Trophoblast cell (in vitro differentiated cells and primary cell): ENCODE measurements around the gene TMEM30A.

Experiments
- DNase-seq, 2 donors: peaks; one replicate each; pipeline ENCODE4 v3.0.0-alpha.2; 2016
- H2AFZ ChIP-seq: 2 replicates; pipeline ENCODE4 v1.6.1; 2013; ENCODE audit warnings: low read length, moderate library complexity, mild to moderate bottlenecking; ENCODE audit not compliant: insufficient read depth, poor library complexity
- H2AK5ac ChIP-seq: 2 replicates; pipeline ENCODE4 v1.6.1; 2013; ENCODE audit warnings: mild to moderate bottlenecking, low read length
- H2BK120ac ChIP-seq: 2 replicates; pipeline ENCODE4 v1.6.1; 2013; ENCODE audit warnings: low read length, mild to moderate bottlenecking, moderate library complexity; ENCODE audit not compliant: insufficient read depth, poor library complexity
- H2BK12ac ChIP-seq: 2 replicates; pipeline ENCODE4 v1.6.1; 2013; ENCODE audit warnings: mild to moderate bottlenecking, low read length, moderate library complexity
- H2BK5ac ChIP-seq: 2 replicates; pipeline ENCODE4 v1.6.1; 2013; ENCODE audit warnings: low read length, low read depth, moderate library complexity, mild to moderate bottlenecking; ENCODE audit not compliant: poor library complexity
- H3K14ac ChIP-seq: 2 replicates; pipeline ENCODE4 v1.6.1; 2013; ENCODE audit warnings: mild to moderate bottlenecking, low read length
- H3K18ac ChIP-seq: 2 replicates; pipeline ENCODE4 v1.6.1; 2013; ENCODE audit warnings: mild to moderate bottlenecking, low read length
- H3K23ac ChIP-seq: 2 replicates; pipeline ENCODE4 v1.6.1; 2013; ENCODE audit warnings: low read length
- H3K27ac ChIP-seq: 2 replicates; pipeline ENCODE4 v1.5.1; 2013; ENCODE audit warnings: low read depth, mild to moderate bottlenecking, inconsistent platforms, low read length, moderate library complexity
- H3K27me3 ChIP-seq: 2 replicates; pipeline ENCODE4 v1.6.1; 2013; ENCODE audit warnings: inconsistent platforms, mild to moderate bottlenecking, low read length, moderate library complexity; ENCODE audit not compliant: insufficient read depth
- H3K36me3 ChIP-seq, 2 experiments: 1 replicate in 1 of 2; 2 replicates in 1 of 2; pipeline ENCODE4 v1.6.1; 2013; ENCODE audit warnings: low read length in 2 of 2, mild to moderate bottlenecking in 2 of 2, moderate library complexity in 1 of 2; ENCODE audit not compliant: insufficient read depth in 2 of 2, control insufficient read depth in 1 of 2
- H3K4ac ChIP-seq: 2 replicates; pipeline ENCODE4 v1.6.1; 2013; ENCODE audit warnings: low read depth, mild to moderate bottlenecking, low read length, moderate library complexity
- H3K4me1 ChIP-seq, 2 experiments: 1 replicate in 1 of 2; 2 replicates in 1 of 2; pipeline ENCODE4 v1.6.1; 2013; ENCODE audit warnings: low read length in 2 of 2, mild to moderate bottlenecking in 2 of 2, moderate library complexity in 1 of 2; ENCODE audit not compliant: insufficient read depth in 2 of 2, control insufficient read depth in 1 of 2
- H3K4me2 ChIP-seq: 2 replicates; pipeline ENCODE4 v1.6.1; 2013; ENCODE audit warnings: inconsistent platforms, mild to moderate bottlenecking, low read length, moderate library complexity
- H3K4me3 ChIP-seq: 2 replicates; pipeline ENCODE4 v1.5.1; 2013; ENCODE audit warnings: mild to moderate bottlenecking, low read depth, low read length, inconsistent platforms
- H3K79me1 ChIP-seq: one replicate; pipeline ENCODE4 v1.6.1; 2013; ENCODE audit warnings: low read length
- H3K79me2 ChIP-seq: 2 replicates; pipeline ENCODE4 v1.6.1; 2013; ENCODE audit warnings: low read length, mild to moderate bottlenecking; ENCODE audit not compliant: control insufficient read depth, insufficient read depth, poor library complexity
- H3K9ac ChIP-seq: 2 replicates; pipeline ENCODE4 v1.6.1; 2013; ENCODE audit warnings: mild to moderate bottlenecking, low read length
- H3K9me3 ChIP-seq: 2 replicates; pipeline ENCODE4 v1.6.1; 2013; ENCODE audit warnings: low read depth, mild to moderate bottlenecking, control low read depth, inconsistent platforms, low read length; ENCODE audit not compliant: insufficient read depth
- H4K12ac ChIP-seq: 2 replicates; pipeline ENCODE4 v1.6.1; 2013; ENCODE audit warnings: low read depth, mild to moderate bottlenecking, low read length, moderate library complexity
- H4K8ac ChIP-seq: 2 replicates; pipeline ENCODE4 v1.6.1; 2013; ENCODE audit warnings: low read depth, mild to moderate bottlenecking, low read length, moderate library complexity
- H4K91ac ChIP-seq: one replicate; pipeline ENCODE4 v1.6.1; 2013; ENCODE audit warnings: low read depth, mild to moderate bottlenecking, low read length, moderate library complexity
- WGBS: extraction: QIAGEN DNeasy Blood & Tissue Kit; methylation state at CpG from one replicate; pipeline ENCODE4 v1.1.7; 2013; ENCODE audit warnings: missing lambda C conversion rate; ENCODE audit not compliant: insufficient read length, insufficient coverage; ENCODE audit errors: extremely low coverage; 5-methylcytosine and 5-hydroxymethylcytosine counted together

Gene TMEM30A

GRCh38 chr6:75286955-75287354 is 2.4 kb upstream of the TMEM30A start:
- no CpG with 5 or more reads among the region's 2 CpGs for WGBS
- H2AK5ac ChIP-seq, result no peak overlapping the region
- DNase-seq, result no peak
- no peak overlapping the region for H2BK120ac ChIP-seq
- H3K4ac ChIP-seq, result no peak overlapping the region
- H3K9ac ChIP-seq, result no peak overlapping the region
- peaks cover 14% of the 10 kb centered on the region for H3K79me1 ChIP-seq
- H3K4me2 ChIP-seq, result no peak overlapping the region
- H3K36me3 ChIP-seq, result no peaks in the 10 kb centered on the region
- H3K27ac ChIP-seq, result no peak overlapping the region
- no peak overlapping the region for H3K18ac ChIP-seq
- no peak overlapping the region for H4K12ac ChIP-seq
- no peaks in the 10 kb centered on the region for H3K9me3 ChIP-seq
- no peak overlapping the region for H3K23ac ChIP-seq
- no peak overlapping the region for H4K8ac ChIP-seq
- H4K91ac ChIP-seq, result no peak overlapping the region
- no peak overlapping the region for H2BK5ac ChIP-seq
- H3K14ac ChIP-seq, result no peak overlapping the region
- peaks cover 10% of the 10 kb centered on the region for H3K79me2 ChIP-seq
- no peak overlapping the region for H3K4me3 ChIP-seq
- no peak overlapping the region for H2AFZ ChIP-seq
- H2BK12ac ChIP-seq, result no peak overlapping the region
- H3K27me3 ChIP-seq, result no peaks in the 10 kb centered on the region
- H3K4me1 ChIP-seq, result peaks cover 4 to 14% of the 10 kb centered on the region in 2 experiments

DNA sequence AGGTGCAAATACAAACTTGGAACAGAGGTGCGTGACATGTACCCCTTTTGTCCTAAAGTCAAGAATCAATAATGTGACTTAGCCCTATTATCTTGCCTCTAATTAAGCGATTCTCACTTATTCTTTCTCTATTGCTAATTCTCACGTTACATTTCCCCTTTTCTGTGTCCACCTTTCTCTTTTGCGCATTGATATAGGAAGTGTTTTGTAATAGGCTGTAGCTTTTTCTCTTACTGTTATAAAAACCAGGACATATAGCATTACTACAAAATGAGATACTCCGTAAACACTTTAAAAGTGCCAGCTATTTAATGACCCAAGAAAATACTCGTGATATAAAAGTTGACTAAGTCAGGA is 669 bp upstream of the TMEM30A start:
- H4K91ac ChIP-seq, result no peak overlapping the region
- H4K12ac ChIP-seq, result no peak overlapping the region
- H2BK5ac ChIP-seq, result no peak overlapping the region
- H3K4me2 ChIP-seq, result peak overlapping the region; percentile 85
- H3K9ac ChIP-seq, result no peak overlapping the region
- WGBS, result no CpG with 5 or more reads among the region's 6 CpGs
- H3K23ac ChIP-seq, result no peak overlapping the region
- H3K14ac ChIP-seq, result no peak overlapping the region
- H3K79me1 ChIP-seq, result peaks cover 14% of the 10 kb centered on the region
- H2BK12ac ChIP-seq, result no peak overlapping the region
- H3K4ac ChIP-seq, result no peak overlapping the region
- peaks cover 4 to 8% of the 10 kb centered on the region in 2 experiments for H3K4me1 ChIP-seq
- no peaks in the 10 kb centered on the region for H3K9me3 ChIP-seq
- no peak overlapping the region for H2AFZ ChIP-seq
- no peak overlapping the region for H3K18ac ChIP-seq
- no peak overlapping the region for H2BK120ac ChIP-seq
- H4K8ac ChIP-seq, result no peak overlapping the region
- no peak overlapping the region for H2AK5ac ChIP-seq
- H3K36me3 ChIP-seq, result no peaks in the 10 kb centered on the region
- DNase-seq, result peak in 1 of 2 donors; percentile 44
- H3K79me2 ChIP-seq, result peaks cover 10% of the 10 kb centered on the region
- H3K27ac ChIP-seq, result peak overlapping the region; percentile 87
- no peak overlapping the region for H3K4me3 ChIP-seq
- no peaks in the 10 kb centered on the region for H3K27me3 ChIP-seq

DNA sequence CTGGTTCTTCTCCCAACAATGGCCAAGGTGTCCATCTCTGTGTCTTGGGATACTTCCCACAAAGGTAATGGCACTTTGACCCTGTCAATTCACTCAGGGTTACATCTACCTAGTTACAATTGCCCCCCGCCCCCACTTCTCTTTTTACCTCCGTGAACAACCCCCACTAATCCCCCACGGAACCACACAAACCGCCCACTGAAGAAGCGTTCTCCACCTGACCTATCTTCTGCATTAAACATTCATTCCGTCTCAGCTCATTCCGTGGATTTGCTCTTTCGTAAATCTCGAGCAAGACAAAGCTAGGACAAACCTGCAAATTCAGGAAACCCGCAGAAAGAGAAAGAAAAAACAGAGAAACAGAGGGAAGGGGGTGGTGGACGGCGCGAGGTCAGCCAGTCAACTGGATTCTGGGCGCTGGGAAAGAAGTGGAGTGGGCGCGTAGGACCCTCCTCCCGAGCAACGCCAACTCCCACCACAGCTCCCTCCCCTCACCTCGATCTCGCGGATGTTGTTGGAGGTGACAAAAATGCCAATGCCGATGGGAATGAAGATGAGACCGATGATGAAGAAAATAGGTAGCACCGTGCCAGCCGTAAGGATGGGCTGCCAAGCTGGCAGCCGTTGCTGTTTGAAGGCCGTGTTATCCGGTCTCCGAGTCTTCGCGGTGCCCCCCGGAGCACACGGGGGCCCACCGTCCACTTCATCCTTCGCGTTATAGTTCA is 523 bp downstream of the TMEM30A start:
- H3K4me2 ChIP-seq, result peak overlapping the region; percentile 60
- no peak overlapping the region for H3K23ac ChIP-seq
- no peaks in the 10 kb centered on the region for H3K27me3 ChIP-seq
- peak in 1 of 2 donors; percentile 38 for DNase-seq
- peak overlapping the region; percentile 88 for H3K27ac ChIP-seq
- peak overlapping the region; percentile 67 for H4K12ac ChIP-seq
- peak overlapping the region; percentile 92 for H3K9ac ChIP-seq
- peaks cover 13% of the 10 kb centered on the region for H3K79me1 ChIP-seq
- peak overlapping the region; percentile 87 for H3K4ac ChIP-seq
- H3K4me1 ChIP-seq, result peaks cover 4 to 6% of the 10 kb centered on the region in 2 experiments
- H4K8ac ChIP-seq, result peak overlapping the region; percentile 84
- peak overlapping the region; percentile 71 for H2BK120ac ChIP-seq
- peak overlapping the region; percentile 51 for H2AK5ac ChIP-seq
- peak overlapping the region; percentile 91 for H3K4me3 ChIP-seq
- peak overlapping the region; percentile 84 for H3K14ac ChIP-seq
- H3K79me2 ChIP-seq, result peaks cover 10% of the 10 kb centered on the region
- H3K36me3 ChIP-seq, result no peaks in the 10 kb centered on the region
- no CpG with 5 or more reads among the region's 36 CpGs for WGBS
- peak overlapping the region; percentile 44 for H2BK12ac ChIP-seq
- H2AFZ ChIP-seq, result peak overlapping the region; percentile 48
- H3K18ac ChIP-seq, result peak overlapping the region; percentile 91
- H2BK5ac ChIP-seq, result peak overlapping the region; percentile 87
- H3K9me3 ChIP-seq, result no peaks in the 10 kb centered on the region
- H4K91ac ChIP-seq, result peak overlapping the region; percentile 74

DNA sequence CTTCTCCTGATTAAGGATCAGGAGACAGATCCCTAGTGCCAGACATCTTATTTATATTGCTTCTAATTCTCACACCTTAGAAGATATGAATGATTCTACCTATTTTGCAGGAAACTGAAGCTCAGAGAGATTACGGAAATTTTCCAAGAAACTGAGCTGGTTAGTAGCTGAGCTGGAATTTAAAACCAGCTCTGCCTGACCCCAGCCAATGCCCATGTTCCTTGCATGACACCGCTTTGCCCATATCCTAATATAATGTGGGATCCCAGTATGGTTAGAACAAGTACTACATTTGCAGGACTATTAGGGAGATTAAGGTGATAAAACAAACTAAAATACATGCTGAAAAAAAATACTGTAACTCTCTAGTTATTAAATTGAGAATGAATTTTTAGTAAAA is 1.9 kb downstream of the TMEM30A start:
- WGBS, result no CpG with 5 or more reads among the region's 2 CpGs
- H3K18ac ChIP-seq, result no peak overlapping the region
- no peak overlapping the region for H2BK12ac ChIP-seq

More for the DNA sequence above, 1.9 kb downstream of the TMEM30A start:
- Histone ChIP-seq H3K4me1 (peaks cover 0 to 8% of the 10 kb centered on the region in 2 experiments), H3K36me3 (no peaks in the 10 kb centered on the region), H3K14ac (no peak overlapping the region), H3K27me3 (no peaks in the 10 kb centered on the region), H3K79me2 (peaks cover 8% of the 10 kb centered on the region), H4K8ac (no peak overlapping the region), H2BK5ac (peak overlapping the region; percentile 49), H4K91ac (no peak overlapping the region), H3K4me3 (no peak overlapping the region), H2BK120ac (no peak overlapping the region), H2AFZ (no peak overlapping the region), H3K23ac (no peak overlapping the region), H3K9ac (no peak overlapping the region), H3K4me2 (peak overlapping the region; percentile 59), H2AK5ac (no peak overlapping the region), H3K9me3 (no peaks in the 10 kb centered on the region), H4K12ac (no peak overlapping the region), H3K4ac (peak overlapping the region; percentile 93), H3K79me1 (peaks cover 9% of the 10 kb centered on the region), H3K27ac (no peak overlapping the region)
- peak in 1 of 2 donors; percentile 32 for DNase-seq
